GM12878 (cell line): Measurements from ENCODE around the gene ADAMTS18. TPM values are rescaled to one million over a fixed set of nuclear protein-coding genes. Genes with fewer than 3 reads are reported as not detected.
A peak's percentile ranks its signal among the peaks of the same experiment; 100 is the strongest.

ENCODE experiments used
- ATAC-seq: fragments of 200-7000 bp; cut with Tn5 transposase; 3 replicates; pipeline ENCODE4 v1.9.1; 2020; ENCODE audit warnings: mild to moderate bottlenecking, moderate library complexity
- BruUV-seq: library from RNA; stranded (reverse); fragments of 400-500 nt; replicated peaks from 2 replicates; lab custom pipeline; 2021; lab: Mats Ljungman, UMichigan
- CTCF ChIA-PET: fragments of 300-600 bp; sonication (Branson Sonifier 250); formaldehyde crosslinking; extraction: SDS; loops from one replicate; lab custom pipeline; 2021; ENCODE audit warnings: inconsistent platforms; lab: Yijun Ruan, JAX
- POLR2A ChIA-PET: fragments of 350-600 bp; formaldehyde crosslinking; extraction: SDS; loops from one replicate; lab custom pipeline; 2021; ENCODE audit warnings: inconsistent platforms; lab: Charles Lee
- RAD21 ChIA-PET: fragments of 300-600 bp; sonication (Branson Sonifier 250); formaldehyde crosslinking; loops from one replicate; lab custom pipeline; 2023; ENCODE audit warnings: antibody characterized with exemption; ENCODE audit not compliant: unreplicated experiment; lab: Charles Lee
- SMC1A ChIA-PET: fragments of 300-600 bp; sonication (Branson Sonifier 250); formaldehyde crosslinking; loops from one replicate; lab custom pipeline; 2023; ENCODE audit not compliant: unreplicated experiment, uncharacterized antibody; lab: Charles Lee
- DNase-seq: peaks from one replicate; pipeline ENCODE4 v3.0.0-alpha.2; 2011; ENCODE audit warnings: low read depth, low spot score
- FAIRE-seq: peaks from 3 replicates; lab custom pipeline; 2011; peaks lifted over from hg19 to GRCh38; lab: Jason Lieb, UNC
- H2AFZ ChIP-seq: 2 replicates; pipeline ENCODE4 v1.6.0; 2011; ENCODE audit warnings: low read depth, low read length, control low read depth; ENCODE audit not compliant: control insufficient read depth
- H3K27ac ChIP-seq: 2 replicates; pipeline ENCODE4 v1.5.1; 2011; ENCODE audit warnings: control low read depth; ENCODE audit not compliant: control insufficient read depth, insufficient read depth
- H3K27me3 ChIP-seq, 2 experiments: replicated peaks in 1 of 2; 2 replicates each; pipeline versions ENCODE4 v1.6.0 to v1.6.1; 2011; ENCODE audit warnings: low read length in 1 of 2; ENCODE audit not compliant: control insufficient read depth in 2 of 2, insufficient read depth in 2 of 2
- H3K36me3 ChIP-seq, 2 experiments: 2 replicates each; pipeline ENCODE4 v1.5.1; 2011; ENCODE audit warnings: low read length in 1 of 2; ENCODE audit not compliant: control insufficient read depth in 2 of 2, insufficient read depth in 2 of 2
- H3K4me1 ChIP-seq: 2 replicates; pipeline ENCODE4 v1.6.1; 2011; ENCODE audit warnings: mild to moderate bottlenecking, low read length, moderate library complexity, mixed read lengths; ENCODE audit not compliant: control insufficient read depth, insufficient read depth
- H3K4me2 ChIP-seq: 2 replicates; pipeline ENCODE4 v1.6.0; 2011; ENCODE audit warnings: control low read depth; ENCODE audit not compliant: control insufficient read depth, insufficient read depth
- H3K4me3 ChIP-seq: fragments of 200-600 bp; sonication (generic); 2 replicates; pipeline ENCODE4 v1.5.1; 2016
- H3K79me2 ChIP-seq: 2 replicates; pipeline ENCODE4 v1.6.0; 2011; ENCODE audit warnings: low read length; ENCODE audit not compliant: control insufficient read depth, insufficient read depth
- H3K9ac ChIP-seq: 2 replicates; pipeline ENCODE4 v1.8.0; 2011; ENCODE audit warnings: low read length, control low read depth, mixed read lengths; ENCODE audit not compliant: control insufficient read depth, insufficient read depth
- H3K9me3 ChIP-seq: replicated peaks from 3 replicates; pipeline ENCODE4 v1.5.1; 2011; ENCODE audit warnings: mild to moderate bottlenecking, low read length; ENCODE audit not compliant: control insufficient read depth, insufficient read depth
- H4K20me1 ChIP-seq: 2 replicates; pipeline ENCODE4 v1.6.0; 2011; ENCODE audit not compliant: control insufficient read depth, insufficient read depth
- BCL11A ChIP-seq: IDR thresholded peaks from 2 replicates; pipeline ENCODE4 v1.6.1; 2011; ENCODE audit warnings: low read depth, low read length
- BRCA1 ChIP-seq: IDR thresholded peaks from 2 replicates; pipeline ENCODE4 v1.6.1; 2011; ENCODE audit warnings: low read depth, low read length, improper control_type of control experiment
- EP300 ChIP-seq, 2 experiments: fragments of 150-350 bp in 1 of 2; IDR thresholded peaks; 2 replicates each; pipeline ENCODE4 v1.6.1; 2011 to 2012; ENCODE audit warnings: low read depth in 2 of 2, low read length in 2 of 2, borderline replicate concordance in 1 of 2, improper control_type of control experiment in 1 of 2, inconsistent platforms in 1 of 2; ENCODE audit not compliant: control insufficient read depth in 1 of 2
- FOXM1 ChIP-seq: IDR thresholded peaks from 2 replicates; pipeline ENCODE4 v1.6.1; 2012; ENCODE audit warnings: low read depth, mild to moderate bottlenecking, inconsistent platforms, low read length, moderate library complexity
- HDAC6 ChIP-seq: fragments of 200-600 bp; sonication (generic); IDR thresholded peaks from one replicate; pipeline ENCODE4 v1.8.0; 2017; ENCODE audit warnings: antibody characterized with exemption; ENCODE audit not compliant: unreplicated experiment
- IKZF2 ChIP-seq, 2 experiments: fragments of 450-650 bp; IDR thresholded peaks; 2 replicates each; pipeline ENCODE4 v1.6.1; 2017; ENCODE audit warnings: mild to moderate bottlenecking in 2 of 2, moderate library complexity in 2 of 2
- IRF4 ChIP-seq: IDR thresholded peaks from 2 replicates; pipeline ENCODE4 v1.6.1; 2011; ENCODE audit warnings: low read depth, low read length
- IRF5 ChIP-seq: fragments of 450-650 bp; IDR thresholded peaks from 2 replicates; pipeline ENCODE4 v1.6.1; 2017; ENCODE audit warnings: borderline replicate concordance
- MEF2A ChIP-seq: IDR thresholded peaks from 2 replicates; pipeline ENCODE4 v1.6.1; 2011; ENCODE audit warnings: low read depth, mild to moderate bottlenecking, low read length, moderate library complexity; ENCODE audit not compliant: insufficient read depth
- MLLT1 ChIP-seq: fragments of 450-650 bp; IDR thresholded peaks from 2 replicates; pipeline ENCODE4 v1.6.1; 2016; ENCODE audit warnings: mild to moderate bottlenecking
- MTA2 ChIP-seq: fragments of 450-650 bp; IDR thresholded peaks from 2 replicates; pipeline ENCODE4 v1.6.1; 2016; ENCODE audit warnings: low read depth, mild to moderate bottlenecking, moderate library complexity
- MTA3 ChIP-seq: IDR thresholded peaks from 2 replicates; pipeline ENCODE4 v1.6.1; 2012; ENCODE audit warnings: low read length, inconsistent platforms, borderline replicate concordance
- PAX8 ChIP-seq: fragments of 450-650 bp; IDR thresholded peaks from 2 replicates; pipeline ENCODE4 v1.6.1; 2017; ENCODE audit warnings: mild to moderate bottlenecking, moderate library complexity
- PBX3 ChIP-seq: IDR thresholded peaks from 2 replicates; pipeline ENCODE4 v1.6.1; 2011; ENCODE audit warnings: mild to moderate bottlenecking, low read depth, low read length, moderate library complexity; ENCODE audit not compliant: insufficient replicate concordance
- PKNOX1 ChIP-seq: fragments of 450-650 bp; IDR thresholded peaks from 2 replicates; pipeline ENCODE4 v1.6.1; 2016; ENCODE audit warnings: mild to moderate bottlenecking
- POLR2A ChIP-seq: IDR thresholded peaks from 2 replicates; pipeline ENCODE4 v1.6.1; 2011; ENCODE audit warnings: low read depth, mild to moderate bottlenecking, low read length
- POU2F2 ChIP-seq: IDR thresholded peaks from 3 replicates; pipeline ENCODE4 v1.6.1; 2011; ENCODE audit warnings: low read depth, mild to moderate bottlenecking, low read length, borderline replicate concordance
- RUNX3 ChIP-seq: IDR thresholded peaks from 2 replicates; pipeline ENCODE4 v1.6.1; 2012; ENCODE audit warnings: low read length, inconsistent platforms
- SMAD1 ChIP-seq: fragments of 450-650 bp; IDR thresholded peaks from 2 replicates; pipeline ENCODE4 v1.6.1; 2018; ENCODE audit warnings: mild to moderate bottlenecking, low read depth; ENCODE audit not compliant: partially characterized antibody
- SRF ChIP-seq, 2 experiments: IDR thresholded peaks; 2 replicates each; pipeline ENCODE4 v1.6.1; 2011; ENCODE audit warnings: low read depth in 2 of 2, low read length in 2 of 2, mild to moderate bottlenecking in 1 of 2, moderate library complexity in 1 of 2
- TCF7 ChIP-seq: IDR thresholded peaks from 2 replicates; pipeline ENCODE4 v1.6.1; 2014; ENCODE audit warnings: antibody characterized with exemption, borderline replicate concordance
- YY1 ChIP-seq: IDR thresholded peaks from 2 replicates; pipeline ENCODE4 v1.6.1; 2011; ENCODE audit warnings: low read depth, mild to moderate bottlenecking, low read length
- in situ Hi-C: fragments of 300-500 bp; cut with MboI; formaldehyde crosslinking; loops from 9 replicates; pipeline ENCODE4 v1.14.3; 2018; ENCODE audit warnings: mixed read lengths
- intact Hi-C: fragments of 100-400 bp; cut with micrococcal nuclease; formaldehyde crosslinking; loops from one replicate; pipeline ENCODE4 v1.14.2; 2022; ENCODE audit not compliant: unreplicated experiment
- polyA plus RNA-seq, 11 experiments: library from polyadenylated mRNA; depleted of rRNA in 4 of 11; unstranded in 6 of 11; stranded (reverse) in 5 of 11; fragments of >200 nt; fragmentation: Nextera tagmentation in 4 of 11; fragmentation: Illumina TruSeq in 1 of 11; extraction: Ambion mirVana in 4 of 11; extraction: Trizol in 1 of 11; gene quantifications; 1 replicate in 1 of 11; 2 replicates in 10 of 11; pipeline versions ENCODE4 v1.2.1 to v1.2.3, GENCODE V29; 2011 to 2016; ENCODE audit warnings: inconsistent platforms in 2 of 11, missing spikeins in 2 of 11, low read depth in 1 of 11
- total RNA-seq, 4 experiments: library from RNA; depleted of rRNA in 3 of 4; stranded (reverse); fragments of >200 nt in 3 of 4; fragmentation: Illumina TruSeq in 1 of 4; extraction: Trizol in 1 of 4; gene quantifications; 2 replicates each; pipeline versions ENCODE4 v1.2.1 to v1.2.3, GENCODE V29; 2013 to 2021

Gene ADAMTS18
- total and polyA plus RNA-seq, 10 of the 15 experiments (the other 5 are each of a cell fraction or from before 2014, with no cell fraction given), result not detected

- POLR2A ChIA-PET, result no interaction called here
- ATAC-seq, result peak; percentile 77
- intact Hi-C loops, result no loop called here
- peak; percentile 85 for TF ChIP-seq RUNX3
- TF ChIP-seq TCF7, result no peak
- no peak for TF ChIP-seq MTA3
- no peak for TF ChIP-seq HDAC6
- TF ChIP-seq POU2F2, result no peak
- TF ChIP-seq FOXM1, result no peak
- TF ChIP-seq EP300 (IDR thresholded peaks at IDR 0.05; ENCODE audit: borderline replicate concordance in 1 of 2, control insufficient read depth in 1 of 2, low read depth in 2 of 2, low read length in 2 of 2), result peak; percentile 10 to 43; a peak in 1 of 4 replicates
- 0 out of 2 replicates have a peak, but pooled peaks have one; percentile 24 for TF ChIP-seq MLLT1
- peak; percentile 92 for TF ChIP-seq MTA2
- TF ChIP-seq POLR2A, result no peak
- TF ChIP-seq PBX3, result peak; percentile 16
- no peak for TF ChIP-seq BRCA1
- TF ChIP-seq IKZF2 (IDR thresholded peaks at IDR 0.05), result peak; percentile 56 to 61
- TF ChIP-seq SRF (IDR thresholded peaks at IDR 0.05; ENCODE audit: low read depth in 2 of 2, low read length in 2 of 2), result no peak
- 0 out of 2 replicates have a peak, but pooled peaks have one; percentile 32 for TF ChIP-seq MEF2A
- no peak for TF ChIP-seq YY1
- no peak for TF ChIP-seq IRF5
- TF ChIP-seq PAX8, result no peak
- no peak for TF ChIP-seq SMAD1
- TF ChIP-seq PKNOX1, result peak; percentile 43; the same call in 1 of the 2 replicates
- peak; percentile 82 for TF ChIP-seq BCL11A
- no peak for TF ChIP-seq IRF4
Observed at GRCh38 chr16:77408607-77409006, 26.2 kb downstream of the ADAMTS18 start.

More at GRCh38 chr16:77408607-77409006, 26.2 kb downstream of the ADAMTS18 start:
- Histone ChIP-seq H3K27ac (no peak overlapping the region), H3K27me3 (no peaks in the 10 kb centered on the region), H3K79me2 (no peaks in the 10 kb centered on the region), H3K4me3 (no peak overlapping the region), H3K4me1 (no peaks in the 10 kb centered on the region), H3K4me2 (no peak overlapping the region), H2AFZ (no peak overlapping the region), H4K20me1 (no peaks in the 10 kb centered on the region), H3K9ac (no peak overlapping the region), H3K36me3 (no peaks in the 10 kb centered on the region), H3K9me3 (no peaks in the 10 kb centered on the region)
- in situ Hi-C loops, result no loop called here
- RAD21 ChIA-PET, result interaction anchor here (0.6 kb wide), 1 partner anchor 12 kb away, joined by 3 read pairs; no protein-coding TSS in a partner anchor
- SMC1A ChIA-PET, result no interaction called here
- no TSS peak for BruUV-seq
- no peak for FAIRE-seq
- CTCF ChIA-PET, result no interaction called here
- peak; percentile 8 for DNase-seq
